Measurements from ENCODE around the gene FAM13A.
"Not testable (repeated sequence)": the region's sequence is repeated elsewhere in the genome, so short reads cannot be mapped to it uniquely, and the experiment has no call there.

Gene FAM13A

DNA sequence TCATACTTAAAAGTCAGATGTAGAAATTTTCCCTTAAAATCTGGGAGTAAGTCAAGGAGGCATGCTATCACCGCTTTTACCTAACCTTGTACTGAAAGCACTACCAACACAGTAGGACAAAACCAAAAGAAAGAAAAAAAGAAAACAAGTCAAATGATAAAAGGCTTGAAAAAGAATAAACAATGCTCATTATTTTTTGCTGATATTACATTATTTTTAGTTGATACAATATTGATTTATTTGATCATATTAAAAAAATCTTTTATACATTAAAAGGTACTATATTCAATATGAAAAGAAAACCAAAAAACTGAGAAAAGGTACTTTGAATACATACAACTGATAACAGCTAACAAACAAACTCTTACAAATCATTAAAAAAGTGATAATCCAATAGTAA is 164.3 kb downstream of the FAM13A start:
- DNase-seq, result no peak

DNA sequence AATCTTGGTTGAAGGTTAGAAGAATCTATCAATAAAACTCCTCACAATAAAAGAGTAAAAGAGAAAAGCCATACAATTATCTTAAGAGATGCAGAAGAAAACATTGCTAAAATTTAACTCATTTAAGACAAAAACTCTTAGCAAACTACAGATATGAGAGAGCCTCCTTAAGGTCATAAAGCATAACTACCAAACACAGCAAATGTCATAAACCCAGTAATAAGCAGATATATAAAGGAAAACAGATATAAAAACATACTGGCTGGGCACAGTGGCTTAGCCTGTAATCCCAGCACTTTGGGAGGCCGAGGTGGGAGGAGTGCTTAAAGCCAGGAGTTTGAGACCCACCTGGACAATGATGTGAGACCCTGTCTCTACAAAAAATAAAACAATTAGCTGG is 165.3 kb downstream of the FAM13A start:
- no peak for DNase-seq

GRCh38 chr4:88887409-88887808 is 169.6 kb downstream of the FAM13A start:
- peak; percentile 16 for DNase-seq

DNA sequence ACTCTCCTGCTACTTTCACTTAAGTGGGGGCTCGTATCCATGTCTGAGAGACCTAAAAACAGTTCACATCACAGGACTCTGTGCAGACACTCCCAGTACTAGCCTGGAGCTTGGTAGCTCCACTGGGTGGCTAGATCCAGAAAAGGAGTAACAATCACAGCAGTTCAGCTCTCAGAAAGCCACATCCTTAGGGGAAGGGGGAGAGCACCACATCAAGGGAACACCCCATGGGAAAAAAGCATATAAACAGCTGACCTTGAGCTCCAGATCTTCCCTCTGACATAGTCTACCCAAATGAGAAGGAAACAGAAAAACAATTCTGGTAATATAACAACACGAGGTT is 175.8 kb downstream of the FAM13A start:
- DNase-seq, result peak; percentile 85

GRCh38 chr4:88880501-88881226 is 176.3 kb downstream of the FAM13A start:
- peak; percentile 93 for DNase-seq

DNA sequence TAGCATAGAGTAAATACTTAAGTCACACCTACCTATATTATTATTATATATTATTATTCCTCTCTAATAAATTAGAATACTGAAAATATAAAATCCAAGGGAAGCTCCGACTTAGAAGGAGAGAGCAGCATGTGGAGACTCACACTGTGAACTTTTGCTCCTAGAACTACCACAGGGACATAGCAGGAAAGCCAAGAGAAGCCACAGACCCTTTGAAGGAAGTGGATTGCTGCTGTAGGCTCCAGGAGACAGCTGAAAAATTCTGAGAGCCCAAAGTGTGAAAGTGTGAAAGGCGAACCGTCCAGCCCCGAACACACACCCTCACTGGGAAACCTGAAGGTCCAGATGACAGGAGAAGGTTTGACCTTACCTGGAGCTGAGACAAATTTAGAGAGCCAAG is 177.0 kb downstream of the FAM13A start:
- peak; percentile 65 for DNase-seq

DNA sequence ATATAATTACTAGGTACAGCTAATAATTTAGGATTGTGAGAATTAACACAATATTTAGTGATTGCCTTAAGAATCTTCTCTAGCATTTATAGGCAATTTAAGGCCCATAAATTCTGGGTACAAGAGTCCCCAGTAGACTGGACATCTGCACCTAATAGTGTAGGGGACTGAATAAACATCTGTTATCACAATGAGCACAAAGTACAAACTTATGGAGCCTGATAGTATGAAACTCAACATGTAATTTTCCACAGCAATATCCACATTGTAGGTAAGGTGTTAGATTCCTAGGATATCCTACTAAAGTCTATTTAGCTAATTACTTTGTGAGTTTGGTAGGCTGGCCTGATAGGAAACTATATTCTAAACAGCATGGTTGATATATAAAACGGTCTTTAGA is 178.3 kb downstream of the FAM13A start:
- peak; percentile 33 for DNase-seq

DNA sequence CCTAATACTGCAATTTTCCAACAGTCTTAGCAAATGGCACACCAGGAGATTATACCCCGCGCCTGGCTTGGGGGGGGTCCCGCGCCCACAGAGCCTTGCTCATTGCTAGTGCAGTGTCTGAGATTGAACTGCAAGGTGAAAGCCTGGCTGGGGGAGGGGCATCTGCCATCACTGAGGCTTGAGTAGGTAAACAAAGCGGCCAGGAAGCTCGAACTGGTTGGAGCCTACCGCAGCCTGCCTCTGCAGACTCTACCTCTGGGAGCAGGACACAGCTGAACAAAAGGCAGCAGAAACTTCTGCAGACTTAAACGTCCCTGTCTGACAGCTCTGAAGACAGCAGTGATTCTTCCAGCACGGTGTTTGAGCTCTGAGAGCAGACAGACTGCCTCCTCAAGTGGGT is 186.6 kb downstream of the FAM13A start:
- DNase-seq, result no peak

DNA sequence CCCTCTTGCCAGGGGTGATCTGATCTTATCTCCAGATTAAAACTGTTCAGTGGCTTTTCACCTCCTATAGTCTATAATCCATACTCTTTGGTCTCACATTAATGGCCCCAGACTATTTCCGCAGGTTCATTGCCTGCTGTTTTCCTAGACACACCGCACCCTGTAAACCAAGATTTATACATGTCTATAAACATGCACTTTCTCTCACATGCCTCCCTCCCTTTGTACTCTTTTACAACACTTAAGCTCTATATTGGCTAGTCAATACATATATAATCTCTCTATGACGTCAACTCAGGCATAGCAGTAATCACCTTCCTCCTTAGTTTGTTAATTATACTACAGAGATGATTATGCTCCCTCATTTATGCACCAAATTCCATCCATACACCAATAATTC is 188.5 kb downstream of the FAM13A start:
- no peak for DNase-seq

DNA sequence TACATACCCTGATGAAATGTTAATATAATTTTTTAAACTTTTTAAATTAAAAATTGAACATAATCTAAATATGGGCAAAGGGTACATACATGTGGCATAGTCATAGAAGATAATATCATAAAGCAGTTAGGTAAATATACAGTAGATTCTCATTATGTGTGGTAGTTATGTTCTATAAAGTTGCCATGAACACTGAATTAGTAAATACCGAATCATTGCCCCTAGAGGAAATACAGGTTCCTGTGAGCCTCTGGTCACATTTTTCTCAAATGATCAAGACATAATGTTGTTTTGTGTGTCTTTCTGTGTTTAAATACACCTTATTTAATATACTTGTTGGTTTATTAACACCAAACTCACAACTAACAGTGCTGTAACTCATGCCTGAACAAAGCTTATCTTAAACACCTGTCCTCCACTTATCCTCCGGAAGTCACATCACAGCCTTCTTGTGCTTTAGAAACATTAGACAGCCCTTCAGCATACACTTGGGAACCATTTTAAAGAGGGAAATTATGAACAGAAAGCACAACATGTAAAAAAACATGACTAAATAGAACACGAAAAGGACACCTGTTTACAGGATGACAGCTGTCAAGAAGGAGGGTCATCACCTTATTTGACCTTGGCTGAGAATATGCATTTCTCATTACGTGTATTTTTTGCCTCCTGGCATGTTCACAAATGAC is 190.0 kb downstream of the FAM13A start:
- DNase-seq, result no peak

- no peak for DNase-seq
Observed at GRCh38 chr4:88865466-88865865, 191.5 kb downstream of the FAM13A start.

DNA sequence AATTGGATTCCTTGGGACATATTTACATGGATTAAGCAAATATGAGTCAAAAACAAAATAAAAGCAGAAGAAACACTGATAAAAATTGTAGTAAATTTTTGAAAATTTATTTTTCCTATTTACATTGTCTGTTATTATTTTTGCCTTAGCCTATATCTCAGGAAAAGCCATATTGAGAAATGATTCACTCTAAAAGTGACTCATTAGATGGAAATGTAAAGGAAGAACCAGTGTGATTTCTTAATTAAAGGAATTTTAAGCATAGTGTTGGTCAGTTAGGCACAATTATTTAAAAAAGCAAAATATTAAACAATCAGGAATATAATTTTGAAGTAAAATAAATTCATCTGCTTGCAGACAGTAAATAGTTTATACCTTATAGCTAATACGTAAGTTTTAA is 191.9 kb downstream of the FAM13A start:
- DNase-seq, result no peak

DNA sequence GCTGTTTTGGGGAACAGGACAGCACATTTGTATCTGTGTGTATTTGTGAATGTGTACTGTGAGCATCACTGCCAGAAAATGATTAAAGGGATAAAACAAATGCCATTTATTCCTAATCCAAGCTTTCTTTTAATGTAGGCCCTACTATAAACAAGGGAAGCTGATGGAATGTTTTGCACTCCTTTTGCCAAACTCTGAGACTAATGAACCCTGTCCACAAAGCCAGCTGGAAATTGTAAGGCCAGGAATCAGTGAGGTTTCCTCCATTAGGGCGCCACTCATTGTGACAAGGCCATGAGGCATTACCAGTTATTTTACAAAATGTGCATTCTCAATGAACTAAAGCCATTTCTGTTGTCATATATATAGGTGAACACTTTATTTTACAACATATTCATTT is 196.4 kb downstream of the FAM13A start:
- DNase-seq, result no peak

- DNase-seq, result no peak
Observed at GRCh38 chr4:88859191-88859812, 197.7 kb downstream of the FAM13A start.

- no peak for DNase-seq
Observed at GRCh38 chr4:88858752-88859151, 198.2 kb downstream of the FAM13A start.

- no peak for DNase-seq
Observed at GRCh38 chr4:88857588-88857987, 199.4 kb downstream of the FAM13A start.

- DNase-seq, result no peak
Observed at GRCh38 chr4:88854481-88854880, 202.5 kb downstream of the FAM13A start.

- not testable (repeated sequence) for DNase-seq
Observed at GRCh38 chr4:88853583-88853982, 203.4 kb downstream of the FAM13A start.

DNA sequence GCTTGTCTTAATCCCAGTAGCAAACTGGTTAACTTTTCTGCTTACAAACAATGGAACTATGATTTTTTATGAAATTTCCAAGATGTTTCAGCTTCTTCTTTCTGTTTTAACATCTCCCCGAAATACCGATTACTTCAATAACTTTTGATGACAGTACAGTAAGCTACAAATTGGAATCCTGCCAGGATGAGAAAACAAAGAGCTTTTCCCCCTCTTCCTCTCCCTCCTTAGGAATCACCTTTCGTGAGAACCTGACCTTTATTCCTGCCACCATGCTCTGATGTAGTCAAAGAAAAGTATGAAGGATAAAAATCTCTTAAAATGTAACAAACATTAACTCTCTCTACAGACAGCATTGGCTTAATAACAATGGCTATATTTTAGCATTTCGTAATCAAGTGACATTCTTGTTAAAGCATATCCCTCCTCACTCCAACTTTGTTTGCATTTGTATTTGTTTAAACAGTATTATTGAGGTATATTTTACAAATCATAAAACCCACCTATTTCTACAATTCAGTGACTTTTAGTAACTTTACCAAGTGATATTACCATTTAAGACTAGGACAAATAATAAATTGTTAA is 210.7 kb downstream of the FAM13A start:
- peak; percentile 52 for DNase-seq

- peak; percentile 86 for DNase-seq
Observed at GRCh38 chr4:88843067-88843685, 213.8 kb downstream of the FAM13A start.

DNA sequence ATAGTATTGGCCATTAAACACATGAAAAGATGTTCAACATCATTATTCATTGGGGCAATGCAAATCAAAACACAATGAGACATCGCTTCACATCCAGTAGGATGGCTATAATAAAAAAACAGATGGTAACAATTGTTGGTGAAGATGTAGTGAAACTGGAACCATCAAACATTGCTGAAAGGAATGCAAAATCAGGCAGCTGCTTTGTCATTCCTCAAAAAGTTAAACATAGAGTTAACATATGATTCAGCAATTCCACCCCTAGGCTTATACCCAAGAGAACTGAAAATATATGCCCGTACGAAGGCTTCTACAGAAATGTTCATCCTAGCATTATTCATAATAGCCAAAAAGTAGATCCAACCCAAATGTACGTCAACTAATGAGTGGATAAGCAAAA is 215.3 kb downstream of the FAM13A start:
- DNase-seq, result peak; percentile 3

GRCh38 chr4:88836216-88836615 is 220.8 kb downstream of the FAM13A start:
- DNase-seq, result no peak

DNA sequence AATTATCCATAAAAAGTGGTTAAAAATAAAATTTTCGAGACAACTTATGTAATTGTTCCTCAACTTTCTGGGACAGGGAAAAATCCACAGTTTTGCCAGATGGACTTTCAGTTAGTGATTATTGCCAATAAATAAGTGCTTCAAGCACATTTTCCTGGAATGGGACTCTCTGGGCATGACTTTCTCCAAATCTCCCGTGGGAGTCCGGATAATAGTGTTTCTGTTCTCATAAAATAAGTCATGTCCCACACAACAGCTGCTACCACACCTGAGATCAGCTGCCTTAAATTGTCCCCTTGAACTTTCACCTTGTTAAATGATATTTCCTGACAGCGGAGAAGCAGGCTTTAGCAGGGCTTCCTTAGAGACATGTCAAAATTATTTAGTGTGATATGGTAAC is 226.0 kb downstream of the FAM13A start:
- DNase-seq, result peak; percentile 42

DNA sequence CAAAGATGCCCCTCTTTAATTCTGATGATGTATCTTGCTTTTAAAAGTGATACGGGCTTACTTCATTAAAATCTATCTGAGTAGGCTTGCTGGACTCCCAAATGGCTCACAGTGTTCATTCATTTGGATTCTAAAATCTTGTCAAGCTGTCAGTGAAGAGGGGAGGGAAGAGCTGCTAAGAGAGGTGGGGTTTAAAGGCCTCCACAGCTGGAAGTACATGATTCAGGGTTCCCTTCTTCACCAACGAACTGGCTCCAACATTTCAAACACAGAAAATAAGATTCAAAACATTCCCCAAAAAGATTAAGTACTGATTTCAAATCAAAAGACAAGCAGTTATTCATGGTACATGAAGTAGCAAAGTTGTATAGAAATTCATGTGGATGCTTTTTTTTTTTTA is 226.4 kb downstream of the FAM13A start:
- DNase-seq, result no peak
